Stimulated activated memory B cell treated with anti-CD40 and anti-IgM and Interleukin-4, amounts not matched to agents 10 μg/mL and 1 μg/mL and 100 μg/mL, for 72 hours (primary cell): ENCODE data around the gene EYA2.
"Not testable (repeated sequence)": the region's sequence is repeated elsewhere in the genome, so short reads cannot be mapped to it uniquely, and the experiment has no call there.

Source experiments
- ATAC-seq: fragments of 150-1000 bp; cut with Tn5 transposase; 2 replicates; pipeline ENCODE4 v1.10.0; 2021
- H3K27ac Mint-ChIP-seq: one replicate; pipeline ENCODE4 v1.8.0; 2022; ENCODE audit warnings: mild to moderate bottlenecking, mixed read lengths
- H3K27me3 Mint-ChIP-seq: one replicate; pipeline ENCODE4 v1.8.0; 2022; ENCODE audit warnings: mixed read lengths
- H3K36me3 Mint-ChIP-seq: one replicate; pipeline ENCODE4 v1.8.0; 2022; ENCODE audit warnings: mixed read lengths
- H3K4me1 Mint-ChIP-seq: one replicate; pipeline ENCODE4 v1.8.0; 2022; ENCODE audit warnings: mixed read lengths
- H3K4me3 Mint-ChIP-seq: one replicate; pipeline ENCODE4 v1.8.0; 2022; ENCODE audit warnings: mild to moderate bottlenecking, moderate library complexity, mixed read lengths
- H3K9me3 Mint-ChIP-seq: one replicate; pipeline ENCODE4 v1.8.0; 2022; ENCODE audit warnings: mixed read lengths

EYA2 gene

DNA sequence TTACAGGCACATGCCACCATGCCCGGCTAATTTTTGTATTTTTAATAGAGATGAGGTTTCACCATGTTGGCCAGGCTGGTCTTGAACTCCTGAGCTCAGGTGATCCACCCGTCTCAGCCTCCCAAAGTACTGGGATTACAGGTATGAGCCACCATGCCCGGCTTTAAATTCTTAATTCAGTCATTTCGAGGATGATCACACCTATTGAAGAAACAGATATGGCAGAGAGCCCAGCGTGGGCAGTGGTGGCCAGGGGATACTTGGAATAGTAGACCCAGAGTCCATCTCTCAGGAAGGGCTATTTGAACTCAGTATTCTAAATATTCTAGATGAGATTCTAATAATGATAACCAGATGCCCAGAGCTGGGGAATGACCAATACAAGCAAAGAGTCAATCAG lies 281.6 kb downstream of the EYA2 start:
- not testable (repeated sequence) for H3K36me3 Mint-ChIP-seq, H3K27me3 Mint-ChIP-seq, ATAC-seq, H3K4me3 Mint-ChIP-seq, H3K27ac Mint-ChIP-seq, H3K9me3 Mint-ChIP-seq, H3K4me1 Mint-ChIP-seq

DNA sequence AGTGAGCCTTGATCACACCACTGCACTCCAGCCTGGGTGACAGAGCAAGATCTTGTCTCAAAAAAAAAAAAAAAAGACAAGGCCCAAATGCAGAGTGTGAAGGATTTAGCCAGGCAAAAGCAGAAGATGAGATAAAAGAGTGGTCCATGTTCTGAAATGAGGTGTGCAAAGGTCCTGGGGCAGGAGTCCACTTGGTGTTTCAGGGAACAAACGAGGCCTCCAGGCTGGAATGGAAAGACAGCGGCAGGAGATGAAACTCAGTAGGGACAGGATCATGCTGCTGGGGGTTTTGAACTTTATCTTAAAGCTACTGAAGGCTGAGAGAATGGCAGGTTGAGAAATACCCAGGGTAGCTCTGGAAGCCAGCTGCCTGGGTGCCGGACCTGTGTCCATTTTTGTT lies 283.6 kb downstream of the EYA2 start:
- Mint-ChIP-seq H3K4me1 (no peaks in the 10 kb centered on the region), H3K4me3 (no peak overlapping the region)

DNA sequence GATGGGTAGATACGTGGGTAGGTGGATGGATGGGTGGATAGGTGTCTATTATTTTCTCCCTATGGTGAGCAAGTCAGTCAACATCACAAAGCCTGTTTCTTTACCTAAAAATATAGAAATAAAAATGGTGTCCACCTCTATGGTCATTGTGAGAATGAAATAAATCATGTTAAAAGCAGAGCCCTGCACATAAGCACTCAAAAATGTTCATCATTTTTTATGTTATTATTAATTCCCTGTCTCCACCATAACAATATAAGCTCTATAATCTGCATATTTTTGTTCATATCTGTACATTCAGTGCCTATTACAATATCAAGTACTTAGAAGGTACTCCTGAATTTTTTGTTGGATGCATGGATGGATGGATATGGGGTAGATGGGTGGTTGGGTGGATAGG lies 284.2 kb downstream of the EYA2 start:
- H3K4me1 Mint-ChIP-seq = no peaks in the 10 kb centered on the region
- H3K4me3 Mint-ChIP-seq = no peak overlapping the region
- no peaks in the 10 kb centered on the region for H3K9me3 Mint-ChIP-seq
- no peak for ATAC-seq
- H3K27me3 Mint-ChIP-seq = no peaks in the 10 kb centered on the region
- no peak overlapping the region for H3K27ac Mint-ChIP-seq
- H3K36me3 Mint-ChIP-seq = no peaks in the 10 kb centered on the region

More for the DNA sequence above, 283.6 kb downstream of the EYA2 start:
- H3K27me3 Mint-ChIP-seq = no peaks in the 10 kb centered on the region
- no peaks in the 10 kb centered on the region for H3K36me3 Mint-ChIP-seq
- H3K27ac Mint-ChIP-seq = no peak overlapping the region
- no peaks in the 10 kb centered on the region for H3K9me3 Mint-ChIP-seq
- ATAC-seq = no peak

DNA sequence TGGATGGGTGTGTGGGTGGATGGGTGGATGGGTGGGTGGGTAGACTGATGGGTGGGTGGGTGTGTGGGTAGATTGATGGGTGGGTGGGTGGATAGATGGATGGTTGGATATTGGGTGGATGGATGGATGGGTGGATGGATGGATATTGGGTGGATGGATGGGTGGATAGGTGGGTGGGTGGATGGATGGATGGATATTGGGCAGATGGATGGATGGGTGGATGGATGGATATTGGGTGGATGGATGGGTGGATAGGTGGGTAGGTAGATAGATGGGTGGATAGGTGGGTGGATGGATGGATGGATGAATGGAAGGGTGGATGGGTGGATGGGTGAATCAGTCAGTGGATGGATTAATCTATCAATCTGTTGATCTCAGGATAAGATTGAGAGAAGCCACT lies 284.6 kb downstream of the EYA2 start:
- H3K4me3 Mint-ChIP-seq = no peak overlapping the region
- ATAC-seq = no peak
- no peaks in the 10 kb centered on the region for H3K27me3 Mint-ChIP-seq
- H3K4me1 Mint-ChIP-seq = no peaks in the 10 kb centered on the region
- H3K9me3 Mint-ChIP-seq = no peaks in the 10 kb centered on the region
- no peaks in the 10 kb centered on the region for H3K36me3 Mint-ChIP-seq
- no peak overlapping the region for H3K27ac Mint-ChIP-seq

DNA sequence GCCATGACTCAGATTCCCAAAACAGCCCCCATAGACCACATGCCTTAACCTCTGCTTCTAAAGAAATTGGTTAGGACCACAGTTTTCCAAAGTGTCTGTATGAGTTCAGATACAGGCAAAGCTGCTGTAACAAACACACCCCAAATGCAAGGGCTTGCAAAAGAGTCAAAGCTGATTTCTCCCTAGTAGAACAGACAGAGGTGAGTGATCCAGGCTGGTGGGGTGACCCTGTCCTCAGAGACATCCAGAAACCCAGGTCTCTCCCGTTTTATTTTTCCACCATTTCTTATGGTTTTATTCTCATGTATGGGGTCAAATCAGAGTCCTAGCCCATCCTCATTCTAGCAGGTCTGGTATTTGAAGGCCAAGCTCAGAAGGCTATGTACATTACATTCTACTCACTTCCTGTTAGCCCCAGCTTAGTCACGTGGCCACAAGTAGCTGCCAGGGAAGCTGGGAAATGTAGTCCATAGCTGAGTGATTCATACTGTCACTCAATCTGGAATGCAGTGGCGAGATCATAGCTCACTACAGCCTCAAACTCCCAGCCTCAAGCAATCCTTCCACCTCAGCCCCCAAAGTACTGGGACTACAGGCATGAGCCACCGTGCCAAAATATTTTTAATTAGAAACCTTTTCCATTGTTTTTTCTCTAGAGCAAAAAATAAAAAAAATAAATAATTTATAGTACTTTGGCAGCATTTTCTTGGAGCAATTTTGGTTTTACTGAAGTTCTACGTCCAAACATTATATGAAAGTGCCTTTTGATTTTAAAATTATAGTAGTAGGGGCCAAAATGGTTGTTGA lies 286.6 kb downstream of the EYA2 start:
- Mint-ChIP-seq H3K27me3 (no peaks in the 10 kb centered on the region), H3K4me1 (no peaks in the 10 kb centered on the region), H3K27ac (no peak overlapping the region), H3K36me3 (no peaks in the 10 kb centered on the region), H3K9me3 (no peaks in the 10 kb centered on the region), H3K4me3 (no peak overlapping the region)
- peak; percentile 82 for ATAC-seq

DNA sequence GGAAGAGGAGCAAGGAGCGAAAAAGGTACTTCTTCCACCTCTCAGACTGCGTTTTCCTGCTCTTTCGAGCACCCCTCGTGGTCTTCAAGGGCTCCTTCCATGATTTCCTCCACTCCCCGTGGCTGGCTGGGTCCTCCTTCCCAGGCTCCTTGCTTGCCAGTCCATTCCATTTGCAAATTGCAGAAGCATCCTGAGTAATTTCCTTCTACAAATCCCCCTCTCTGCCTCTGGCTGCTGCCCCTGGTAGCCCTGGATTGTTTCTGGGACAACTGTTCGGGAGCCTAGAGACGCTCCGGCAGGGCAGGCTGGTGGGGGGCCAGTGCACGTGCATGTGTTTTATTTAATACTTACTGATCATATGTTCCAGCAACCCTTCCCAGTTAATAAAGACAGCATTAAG lies 288.7 kb downstream of the EYA2 start:
- Mint-ChIP-seq H3K36me3 (no peaks in the 10 kb centered on the region), H3K27me3 (no peaks in the 10 kb centered on the region), H3K4me3 (no peak overlapping the region), H3K9me3 (no peaks in the 10 kb centered on the region), H3K4me1 (no peaks in the 10 kb centered on the region), H3K27ac (no peak overlapping the region)
- no peak for ATAC-seq

DNA sequence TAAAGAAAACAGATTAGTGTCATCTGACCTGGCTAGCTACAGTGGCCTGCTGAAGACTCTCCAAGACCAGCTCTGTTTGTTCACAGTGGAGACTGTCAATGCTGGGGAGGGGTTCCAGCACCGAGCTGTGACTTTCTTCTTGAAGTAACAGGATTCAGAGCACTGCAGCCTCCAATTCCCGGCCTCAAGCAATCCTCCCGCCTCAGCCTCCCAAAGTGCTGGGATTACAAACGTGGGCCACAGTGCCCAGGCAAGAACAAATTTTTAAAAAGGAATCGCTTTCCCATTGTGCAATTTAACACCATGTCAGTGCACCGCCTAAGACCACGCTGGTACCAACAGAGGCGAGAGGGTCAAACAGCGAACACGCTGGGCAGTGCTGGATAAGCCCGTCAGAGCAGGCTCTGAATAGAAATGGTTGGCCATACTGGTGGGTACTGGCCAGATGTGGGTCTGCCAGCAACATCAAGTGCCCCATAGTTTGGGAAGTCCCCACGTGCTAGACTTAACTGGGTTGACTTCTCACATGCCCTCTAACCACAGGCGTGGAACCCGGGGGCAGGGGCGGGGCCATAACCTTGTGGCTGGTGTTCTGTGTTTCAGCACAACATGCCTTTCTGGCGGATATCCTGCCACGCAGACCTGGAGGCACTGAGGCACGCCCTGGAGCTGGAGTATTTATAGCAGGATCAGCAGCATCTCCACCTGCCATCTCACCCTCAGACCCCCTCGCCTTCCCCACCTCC lies 293.0 kb downstream of the EYA2 start:
- Mint-ChIP-seq H3K4me3 (no peak overlapping the region), H3K4me1 (no peaks in the 10 kb centered on the region), H3K9me3 (no peaks in the 10 kb centered on the region), H3K27ac (no peak overlapping the region), H3K36me3 (no peaks in the 10 kb centered on the region), H3K27me3 (no peaks in the 10 kb centered on the region)
- ATAC-seq = no peak

DNA sequence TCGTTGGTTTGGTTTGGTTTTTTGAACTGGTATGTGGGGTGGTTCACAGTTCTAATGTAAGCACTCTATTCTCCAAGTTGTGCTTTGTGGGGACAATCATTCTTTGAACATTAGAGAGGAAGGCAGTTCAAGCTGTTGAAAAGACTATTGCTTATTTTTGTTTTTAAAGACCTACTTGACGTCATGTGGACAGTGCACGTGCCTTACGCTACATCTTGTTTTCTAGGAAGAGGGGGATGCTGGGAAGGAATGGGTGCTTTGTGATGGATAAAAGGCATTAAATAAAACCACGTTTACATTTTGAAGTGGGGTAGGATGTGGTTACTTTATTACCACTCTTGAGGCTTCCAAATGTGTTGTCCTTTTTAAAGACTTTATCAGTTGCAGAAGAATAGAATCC lies 293.9 kb downstream of the EYA2 start:
- no peaks in the 10 kb centered on the region for H3K9me3 Mint-ChIP-seq
- no peaks in the 10 kb centered on the region for H3K27me3 Mint-ChIP-seq
- no peaks in the 10 kb centered on the region for H3K4me1 Mint-ChIP-seq
- H3K27ac Mint-ChIP-seq = no peak overlapping the region
- no peak for ATAC-seq
- H3K4me3 Mint-ChIP-seq = no peak overlapping the region
- H3K36me3 Mint-ChIP-seq = no peaks in the 10 kb centered on the region

DNA sequence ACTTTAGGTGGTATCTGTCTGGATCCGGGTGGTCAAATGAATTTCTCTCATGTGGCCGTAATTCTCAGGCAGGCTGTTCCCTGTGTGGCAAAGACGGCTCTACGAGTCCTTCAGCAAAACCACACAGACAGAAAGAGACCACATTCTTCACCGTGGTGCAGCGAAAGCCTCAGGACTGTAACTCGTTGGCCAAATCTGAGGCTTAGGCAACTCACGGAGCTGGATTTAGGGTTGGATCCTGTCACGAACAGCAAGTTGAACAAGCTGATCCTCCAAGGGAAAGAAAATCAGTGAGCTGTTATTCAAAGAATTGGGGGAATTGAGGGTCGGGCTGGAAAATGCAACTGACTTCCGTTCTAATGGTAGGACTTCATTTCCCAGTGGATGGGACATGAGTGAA lies 294.4 kb downstream of the EYA2 start:
- no peaks in the 10 kb centered on the region for H3K27me3 Mint-ChIP-seq
- H3K9me3 Mint-ChIP-seq = no peaks in the 10 kb centered on the region
- no peak for ATAC-seq
- no peak overlapping the region for H3K27ac Mint-ChIP-seq
- no peaks in the 10 kb centered on the region for H3K36me3 Mint-ChIP-seq
- no peaks in the 10 kb centered on the region for H3K4me1 Mint-ChIP-seq
- no peak overlapping the region for H3K4me3 Mint-ChIP-seq

DNA sequence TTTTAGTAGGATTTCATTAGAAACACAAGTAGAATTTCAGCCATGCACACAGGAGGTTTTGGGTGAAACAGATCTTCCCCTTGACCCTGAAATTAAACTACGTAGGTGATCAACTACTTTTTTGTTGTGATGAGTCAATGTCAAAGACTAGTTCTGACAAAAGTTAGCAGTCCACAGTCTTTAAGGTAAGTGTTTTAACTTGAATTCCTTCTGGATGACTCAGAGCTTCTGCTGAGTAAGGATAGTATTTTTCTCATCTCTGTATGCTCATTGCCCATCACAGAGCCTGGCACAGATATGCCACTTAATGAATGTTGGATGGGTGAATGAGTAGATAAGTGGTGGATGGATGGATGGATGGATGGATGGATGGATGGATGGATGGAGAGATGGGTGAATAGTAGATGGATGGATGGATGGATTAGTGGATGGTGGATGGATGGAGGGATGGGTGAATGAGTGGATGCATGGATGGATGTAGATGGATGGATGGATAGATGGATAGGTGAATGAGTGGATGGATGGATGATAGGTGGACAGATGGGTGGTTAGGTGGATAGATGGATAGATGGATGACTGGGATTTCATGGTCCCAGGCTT lies 296.5 kb downstream of the EYA2 start:
- no peak overlapping the region for H3K27ac Mint-ChIP-seq
- peaks cover 8% of the 10 kb centered on the region for H3K27me3 Mint-ChIP-seq
- ATAC-seq = no peak
- H3K4me3 Mint-ChIP-seq = no peak overlapping the region
- H3K9me3 Mint-ChIP-seq = no peaks in the 10 kb centered on the region
- H3K36me3 Mint-ChIP-seq = no peaks in the 10 kb centered on the region
- peaks cover 1% of the 10 kb centered on the region for H3K4me1 Mint-ChIP-seq

DNA sequence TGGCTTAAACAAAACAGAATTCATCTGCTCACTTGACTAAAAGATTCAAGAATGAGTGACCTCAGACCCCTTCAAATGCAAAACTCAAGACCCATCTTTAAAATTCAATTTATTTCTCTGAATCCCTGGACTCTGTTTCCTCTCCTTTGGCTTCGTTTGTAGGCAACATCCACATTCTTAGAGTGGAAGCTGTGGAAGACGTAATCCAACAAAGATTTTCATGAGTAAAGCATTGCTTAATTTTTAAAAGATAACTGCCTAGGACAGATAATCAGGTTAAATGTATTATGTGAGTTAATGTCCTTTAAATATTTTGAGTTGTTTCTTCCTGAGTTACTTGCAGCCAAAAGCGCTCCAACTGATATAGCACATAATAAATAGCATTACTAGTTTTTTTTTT lies 297.3 kb downstream of the EYA2 start:
- H3K4me1 Mint-ChIP-seq = peaks cover 9% of the 10 kb centered on the region
- H3K27me3 Mint-ChIP-seq = peaks cover 8% of the 10 kb centered on the region
- no peaks in the 10 kb centered on the region for H3K36me3 Mint-ChIP-seq
- no peaks in the 10 kb centered on the region for H3K9me3 Mint-ChIP-seq
- no peak overlapping the region for H3K4me3 Mint-ChIP-seq
- no peak overlapping the region for H3K27ac Mint-ChIP-seq
- no peak for ATAC-seq

DNA sequence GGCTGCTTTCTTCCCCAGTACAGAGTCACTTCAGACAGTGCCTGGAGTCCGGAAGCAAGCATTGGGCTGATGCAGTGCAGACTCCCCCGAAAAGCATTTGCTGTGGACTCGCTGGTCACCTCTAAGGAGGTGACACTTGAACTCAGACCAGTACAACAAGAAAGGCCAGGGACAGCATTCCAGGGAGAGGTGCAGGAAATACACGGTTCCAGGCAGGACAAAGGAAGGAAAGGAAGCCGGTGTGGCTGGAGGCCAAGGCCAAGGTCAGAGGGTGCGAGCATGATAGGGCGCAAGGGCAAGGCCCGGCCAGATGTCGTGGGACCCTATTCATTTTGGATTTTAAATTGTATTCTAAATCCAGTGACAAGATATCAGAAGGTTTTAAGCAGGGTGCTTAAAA lies 300.9 kb downstream of the EYA2 start:
- no peaks in the 10 kb centered on the region for H3K36me3 Mint-ChIP-seq
- H3K27ac Mint-ChIP-seq = no peak overlapping the region
- peaks cover 9% of the 10 kb centered on the region for H3K4me1 Mint-ChIP-seq
- no peaks in the 10 kb centered on the region for H3K9me3 Mint-ChIP-seq
- ATAC-seq = no peak
- no peak overlapping the region for H3K4me3 Mint-ChIP-seq
- H3K27me3 Mint-ChIP-seq = peaks cover 8% of the 10 kb centered on the region

DNA sequence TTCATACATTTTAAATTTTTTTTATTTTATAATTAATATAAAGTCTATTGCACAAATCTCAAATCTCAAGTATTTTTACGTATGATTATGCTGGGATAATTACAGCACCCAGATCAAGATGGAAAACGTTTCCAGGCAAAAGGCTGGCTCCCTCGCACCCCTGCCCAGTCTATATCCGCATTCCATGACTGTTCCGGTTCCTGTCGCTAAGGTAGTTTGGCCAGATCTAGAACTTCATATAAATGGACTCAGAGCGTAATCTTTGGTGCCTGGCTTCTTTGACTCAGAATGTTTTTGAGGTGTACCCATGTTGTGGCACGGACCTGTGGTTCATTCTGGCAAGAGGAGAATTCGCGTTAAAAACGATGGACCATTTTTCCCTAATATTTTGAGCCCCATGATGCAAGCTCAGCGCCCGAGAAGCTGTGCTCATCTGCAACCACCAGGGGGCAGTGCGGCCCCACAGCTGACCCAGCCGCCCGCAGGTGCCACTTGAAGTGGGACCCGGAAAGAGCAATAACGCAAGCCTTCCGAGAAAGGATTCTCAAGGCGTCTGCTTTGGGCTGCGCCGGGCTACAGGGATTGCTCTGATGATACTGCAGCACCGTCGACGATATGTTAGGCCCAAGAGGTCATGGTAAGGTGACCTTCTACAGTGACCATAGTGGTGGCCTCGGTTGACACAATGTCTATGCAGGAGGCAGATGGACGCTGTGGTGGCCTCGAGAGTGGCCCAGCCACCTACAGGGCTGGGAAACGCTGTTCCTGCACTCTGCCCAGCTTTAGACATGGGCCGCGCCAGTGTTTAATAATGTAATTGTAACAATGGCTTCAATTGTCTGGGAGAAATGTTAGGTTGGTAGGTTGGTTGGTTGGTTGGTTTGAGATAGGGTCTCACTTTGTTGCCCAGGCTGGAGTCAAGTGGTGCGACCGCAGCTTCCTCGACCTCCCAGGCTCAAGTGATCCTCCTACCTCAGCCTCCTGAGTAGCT lies 301.7 kb downstream of the EYA2 start:
- Mint-ChIP-seq H3K36me3 (no peaks in the 10 kb centered on the region), H3K9me3 (no peaks in the 10 kb centered on the region), H3K4me1 (peaks cover 9% of the 10 kb centered on the region)

DNA sequence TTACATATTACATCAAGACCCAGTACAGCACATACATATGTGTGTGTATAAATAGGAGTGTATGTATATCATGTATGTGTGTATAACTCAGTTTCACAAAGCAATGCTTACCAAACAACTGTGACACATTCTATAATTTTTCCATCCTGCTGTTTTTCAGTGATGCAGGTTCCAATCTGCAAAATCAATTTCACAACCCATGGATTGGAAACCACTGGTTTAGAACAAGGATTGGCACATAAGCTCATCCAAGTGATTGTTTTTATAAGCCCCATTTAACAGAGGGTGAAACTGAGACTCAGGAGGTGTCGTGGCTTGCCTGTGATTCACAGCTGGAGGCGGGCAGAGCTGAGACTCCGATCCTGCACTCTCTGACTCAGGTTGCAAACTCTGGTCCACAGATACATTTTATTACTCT lies 303.6 kb downstream of the EYA2 start:
- ATAC-seq = no peak

More for the DNA sequence above, 301.7 kb downstream of the EYA2 start:
- Mint-ChIP-seq H3K27ac (no peak overlapping the region), H3K27me3 (peaks cover 8% of the 10 kb centered on the region), H3K4me3 (peak overlapping the region; percentile 23)
- ATAC-seq = peak; percentile 77

More for the DNA sequence above, 303.6 kb downstream of the EYA2 start:
- H3K27me3 Mint-ChIP-seq = peaks cover 8% of the 10 kb centered on the region
- no peaks in the 10 kb centered on the region for H3K36me3 Mint-ChIP-seq
- H3K4me3 Mint-ChIP-seq = no peak overlapping the region
- no peak overlapping the region for H3K27ac Mint-ChIP-seq
- H3K4me1 Mint-ChIP-seq = peaks cover 9% of the 10 kb centered on the region
- no peaks in the 10 kb centered on the region for H3K9me3 Mint-ChIP-seq
